Kidney epithelial cell (primary cell): ENCODE data around the gene HSF2BP. TPM values are rescaled to one million over a fixed set of nuclear protein-coding genes. Genes with fewer than 3 reads are reported as not detected.
"Not testable (repeated sequence)": the region's sequence is repeated elsewhere in the genome, so short reads cannot be mapped to it uniquely, and the experiment has no call there.

Experiments
- DNase-seq: peaks from one replicate; pipeline ENCODE4 v3.0.0-alpha.2; 2010; ENCODE audit warnings: low read depth
- H3K27me3 ChIP-seq: 2 replicates; pipeline ENCODE4 v1.6.0; 2011; ENCODE audit warnings: low read length; ENCODE audit not compliant: control insufficient read depth, insufficient read depth
- H3K36me3 ChIP-seq: 2 replicates; pipeline ENCODE4 v1.5.1; 2011; ENCODE audit warnings: low read length; ENCODE audit not compliant: control insufficient read depth, insufficient read depth
- H3K4me3 ChIP-seq: 2 replicates; pipeline ENCODE4 v1.5.1; 2011; ENCODE audit warnings: low read depth, mild to moderate bottlenecking, control low read depth, low read length
- CTCF ChIP-seq: IDR thresholded peaks from 2 replicates; pipeline ENCODE4 v1.5.1; 2011; ENCODE audit warnings: mild to moderate bottlenecking, moderate library complexity, low read length, control low read depth, inconsistent platforms; ENCODE audit not compliant: insufficient read depth, poor library complexity, severe bottlenecking
- total RNA-seq: library from RNA; depleted of rRNA; stranded (reverse); fragments of >200 nt; gene quantifications from 2 replicates; pipeline ENCODE4 v1.2.3, GENCODE V29; 2015

The HSF2BP gene
- total RNA-seq, 1 donor from 2014 or later, result 3.5 TPM

GRCh38 chr21:43574741-43575472, 84.4 kb downstream of the HSF2BP start:
- no peaks in the 10 kb centered on the region for H3K27me3 ChIP-seq
- TF ChIP-seq CTCF, result no peak
- H3K36me3 ChIP-seq, result no peaks in the 10 kb centered on the region
- DNase-seq, result no peak
- no peak overlapping the region for H3K4me3 ChIP-seq

- H3K4me3 ChIP-seq, result no peak overlapping the region
- no peak for TF ChIP-seq CTCF
- H3K27me3 ChIP-seq, result no peaks in the 10 kb centered on the region
- no peak for DNase-seq
- H3K36me3 ChIP-seq, result no peaks in the 10 kb centered on the region
Measured at GRCh38 chr21:43573921-43574320, 85.4 kb downstream of the HSF2BP start.

GRCh38 chr21:43572446-43572845, 86.8 kb downstream of the HSF2BP start:
- H3K36me3 ChIP-seq, result no peaks in the 10 kb centered on the region
- H3K4me3 ChIP-seq, result no peak overlapping the region
- no peak for DNase-seq
- H3K27me3 ChIP-seq, result no peaks in the 10 kb centered on the region
- no peak for TF ChIP-seq CTCF

- no peak for DNase-seq
- no peak for TF ChIP-seq CTCF
- Histone ChIP-seq H3K27me3 (no peaks in the 10 kb centered on the region), H3K36me3 (no peaks in the 10 kb centered on the region), H3K4me3 (no peak overlapping the region)
Measured at GRCh38 chr21:43571976-43572375, 87.3 kb downstream of the HSF2BP start.

- not testable (repeated sequence) for H3K36me3 ChIP-seq, H3K4me3 ChIP-seq, DNase-seq, H3K27me3 ChIP-seq
Measured at GRCh38 chr21:43570195-43570594, 89.1 kb downstream of the HSF2BP start.

- not testable (repeated sequence) for H3K4me3 ChIP-seq, DNase-seq, H3K36me3 ChIP-seq, H3K27me3 ChIP-seq
Measured at GRCh38 chr21:43562451-43562850, 96.8 kb downstream of the HSF2BP start.

GRCh38 chr21:43540561-43540960, 118.7 kb downstream of the HSF2BP start:
- H3K36me3 ChIP-seq, H3K4me3 ChIP-seq, DNase-seq, H3K27me3 ChIP-seq: not testable (repeated sequence)

GRCh38 chr21:43522495-43523131, 136.7 kb downstream of the HSF2BP start:
- not testable (repeated sequence) for H3K27me3 ChIP-seq, DNase-seq, H3K36me3 ChIP-seq, H3K4me3 ChIP-seq

- H3K4me3 ChIP-seq, H3K27me3 ChIP-seq: not testable (repeated sequence)
Measured at GRCh38 chr21:43517701-43518100, 141.6 kb downstream of the HSF2BP start.

GRCh38 chr21:43516860-43517627, 142.2 kb downstream of the HSF2BP start:
- not testable (repeated sequence) for H3K27me3 ChIP-seq, H3K36me3 ChIP-seq, H3K4me3 ChIP-seq, DNase-seq

More at GRCh38 chr21:43517701-43518100, 141.6 kb downstream of the HSF2BP start:
- H3K36me3 ChIP-seq, DNase-seq: not testable (repeated sequence)
